ENCODE measurements around the gene CDC42. TPM values are rescaled to one million over a fixed set of nuclear protein-coding genes. Genes with fewer than 3 reads are reported as not detected.

Gene CDC42
- total and polyA plus RNA-seq, 10 donors = 108 to 254 (median 220) TPM

DNA sequence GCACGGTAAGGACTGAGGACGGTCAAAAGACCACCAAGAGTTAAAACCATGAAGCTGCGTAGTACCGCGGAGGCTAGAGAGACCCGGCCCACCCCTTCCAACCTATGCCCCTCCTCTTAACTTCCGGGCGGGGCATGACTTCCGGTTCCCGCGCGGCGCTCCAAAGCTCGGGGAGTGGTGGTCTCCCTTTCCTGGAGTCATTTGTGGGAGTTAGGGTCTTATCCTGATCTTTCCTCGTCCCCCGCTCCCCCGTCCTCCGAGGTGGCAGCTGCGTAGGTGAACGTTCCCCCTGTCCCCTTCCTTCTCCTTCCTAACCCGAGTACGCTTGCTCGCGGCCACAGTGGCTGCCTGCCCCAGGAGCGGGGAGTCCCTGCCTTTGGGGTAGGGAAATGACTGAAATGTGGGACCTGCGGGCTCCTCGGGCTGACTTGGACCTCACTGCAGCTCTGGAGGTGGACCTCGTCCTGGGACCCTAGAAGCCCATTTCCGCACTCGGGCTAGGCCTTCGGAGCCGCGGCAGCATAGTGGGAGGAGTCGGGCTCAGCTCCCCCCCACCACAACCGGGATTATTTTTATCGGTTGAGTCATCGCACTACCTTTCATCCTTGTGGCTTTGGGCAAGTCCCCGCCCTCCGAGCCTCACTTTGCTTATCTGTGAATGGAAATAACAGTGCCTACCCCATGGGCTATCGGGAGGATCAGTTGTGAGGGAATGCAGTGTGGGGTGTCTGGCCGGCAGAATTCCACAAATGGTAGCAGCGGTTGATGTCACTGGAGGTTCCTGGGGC, 26.9 kb upstream of the CDC42 start:
- Histone ChIP-seq H3K36me3 (peaks cover 0 to 5% (median 0%) of the 10 kb centered on the region in 6 donors), H3K9me3 (no peaks in the 10 kb centered on the region), H3K4me1 (peaks cover 0 to 53% (median 28%) of the 10 kb centered on the region in 6 donors), H3K27ac (peak overlapping the region; percentile 97 to 100 (median 99)), H3K27me3 (replicated peaks in 1 of 7) (no peaks in the 10 kb centered on the region), H3K4me3 (peak overlapping the region; percentile 66 to 95 (median 84))
- intact Hi-C loops (cut with DNase I; ENCODE audit: low total_unique reads) = no loop called here
- WGBS, 5 donors = 0 to 1% (median 1%) methylated on average over 38 to 42 of the region's 42 CpGs
- TF ChIP-seq POLR2A (IDR thresholded peaks at IDR 0.05) = peak in 1 of 3 donors; percentile 46
- TF ChIP-seq POLR2AphosphoS5 (IDR thresholded peaks at IDR 0.05) = peak; percentile 88 to 97 (median 90)
- TF ChIP-seq, protein P1, sequence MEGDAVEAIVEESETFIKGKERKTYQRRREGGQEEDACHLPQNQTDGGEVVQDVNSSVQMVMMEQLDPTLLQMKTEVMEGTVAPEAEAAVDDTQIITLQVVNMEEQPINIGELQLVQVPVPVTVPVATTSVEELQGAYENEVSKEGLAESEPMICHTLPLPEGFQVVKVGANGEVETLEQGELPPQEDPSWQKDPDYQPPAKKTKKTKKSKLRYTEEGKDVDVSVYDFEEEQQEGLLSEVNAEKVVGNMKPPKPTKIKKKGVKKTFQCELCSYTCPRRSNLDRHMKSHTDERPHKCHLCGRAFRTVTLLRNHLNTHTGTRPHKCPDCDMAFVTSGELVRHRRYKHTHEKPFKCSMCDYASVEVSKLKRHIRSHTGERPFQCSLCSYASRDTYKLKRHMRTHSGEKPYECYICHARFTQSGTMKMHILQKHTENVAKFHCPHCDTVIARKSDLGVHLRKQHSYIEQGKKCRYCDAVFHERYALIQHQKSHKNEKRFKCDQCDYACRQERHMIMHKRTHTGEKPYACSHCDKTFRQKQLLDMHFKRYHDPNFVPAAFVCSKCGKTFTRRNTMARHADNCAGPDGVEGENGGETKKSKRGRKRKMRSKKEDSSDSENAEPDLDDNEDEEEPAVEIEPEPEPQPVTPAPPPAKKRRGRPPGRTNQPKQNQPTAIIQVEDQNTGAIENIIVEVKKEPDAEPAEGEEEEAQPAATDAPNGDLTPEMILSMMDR (IDR thresholded peaks at IDR 0.05 in 8 of 11, conservative IDR thresholded peaks at IDR 0.05 in 3 of 11) = no peak
- DNase-seq = peak; percentile 93

DNA sequence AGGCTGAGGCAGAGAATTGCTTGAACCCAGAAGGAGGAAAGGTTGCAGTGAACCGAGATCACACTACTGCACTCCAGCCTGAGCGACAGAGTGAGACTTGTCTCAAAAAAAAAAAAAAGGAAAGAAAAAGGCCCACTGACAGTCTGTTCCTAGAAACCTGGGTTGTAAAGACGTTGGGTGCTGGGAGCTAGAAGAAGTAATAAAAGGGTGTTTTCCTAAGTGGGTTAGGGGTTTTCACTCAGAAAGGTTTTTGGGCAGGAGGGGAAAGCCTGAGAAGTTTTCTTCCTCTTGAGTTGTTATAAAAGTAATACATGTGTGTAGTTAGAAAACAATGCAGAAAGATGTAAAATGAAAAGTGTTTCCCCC, 25.6 kb upstream of the CDC42 start:
- TF ChIP-seq, protein P1 (IDR thresholded peaks at IDR 0.05 in 8 of 11, conservative IDR thresholded peaks at IDR 0.05 in 3 of 11) = no peak
- TF ChIP-seq POLR2AphosphoS5 (IDR thresholded peaks at IDR 0.05) = no peak
- no peak for TF ChIP-seq POLR2A (IDR thresholded peaks at IDR 0.05)
- Histone ChIP-seq H3K27me3 (replicated peaks in 1 of 7) (no peaks in the 10 kb centered on the region), H3K9me3 (no peaks in the 10 kb centered on the region), H3K4me3 (no peak overlapping the region), H3K27ac (peak overlapping the region in 1 of 8 donors; percentile 98), H3K36me3 (peaks cover 0 to 12% (median 0%) of the 10 kb centered on the region in 6 donors), H3K4me1 (peaks cover 0 to 67% (median 36%) of the 10 kb centered on the region in 6 donors)
- 49 to 76% (median 68%) methylated on average over 3 of the region's 3 CpGs for WGBS, 5 donors
- intact Hi-C loops (cut with DNase I; ENCODE audit: low total_unique reads) = no loop called here
- DNase-seq = no peak

DNA sequence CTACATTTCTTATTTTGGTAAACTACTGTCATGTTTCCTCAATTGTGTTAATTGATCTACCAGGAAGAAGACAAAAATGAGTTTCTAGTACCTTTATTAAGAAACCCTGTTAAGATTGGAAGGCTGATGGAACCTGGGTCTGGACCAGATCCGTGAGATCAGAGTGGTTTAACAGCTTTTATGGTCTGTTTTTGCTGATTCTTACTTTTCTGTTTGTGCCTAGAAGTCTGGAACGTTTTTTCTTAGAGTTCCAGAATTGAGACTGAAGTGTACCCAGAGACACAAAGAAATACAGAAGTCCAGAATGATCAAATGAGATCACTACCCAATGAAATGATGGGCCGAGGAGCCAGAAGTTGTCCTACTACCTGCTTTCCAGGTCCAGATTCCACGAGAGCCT, 22.5 kb upstream of the CDC42 start:
- intact Hi-C loops (cut with DNase I; ENCODE audit: low total_unique reads) = no loop called here
- H3K27me3 ChIP-seq (replicated peaks in 1 of 7) = no peaks in the 10 kb centered on the region
- H3K36me3 ChIP-seq = peaks cover 0 to 12% (median 0%) of the 10 kb centered on the region in 6 donors
- TF ChIP-seq, protein P1 (IDR thresholded peaks at IDR 0.05 in 8 of 11, conservative IDR thresholded peaks at IDR 0.05 in 3 of 11) = no peak
- no peak for TF ChIP-seq POLR2AphosphoS5 (IDR thresholded peaks at IDR 0.05)
- TF ChIP-seq POLR2A (IDR thresholded peaks at IDR 0.05) = no peak
- DNase-seq = no peak
- no peaks in the 10 kb centered on the region for H3K9me3 ChIP-seq
- WGBS, 5 donors = 85 to 91% (median 87%) methylated on average over 4 of the region's 4 CpGs
- no peak overlapping the region for H3K27ac ChIP-seq
- no peak overlapping the region for H3K4me3 ChIP-seq
- peaks cover 0 to 50% (median 19%) of the 10 kb centered on the region in 6 donors for H3K4me1 ChIP-seq

DNA sequence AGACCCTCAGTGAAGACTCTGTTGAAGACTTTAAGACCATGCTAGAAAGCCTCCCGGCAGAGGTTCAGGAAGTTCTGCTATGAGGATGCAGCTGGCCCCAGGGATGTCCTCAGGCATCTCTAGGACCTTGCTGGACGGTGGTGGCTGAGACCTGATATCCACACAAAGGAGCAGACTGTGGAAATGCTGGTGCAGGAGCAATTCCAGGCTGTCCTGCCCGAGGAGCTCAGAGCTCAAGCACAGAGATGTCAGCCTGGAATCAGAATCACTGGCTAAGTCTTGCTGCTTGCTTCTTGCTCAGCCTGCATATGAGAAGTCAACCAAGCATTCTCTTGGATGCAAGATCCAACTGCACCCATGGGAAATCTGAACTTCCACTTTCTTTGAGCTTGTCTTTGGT, 22.0 kb upstream of the CDC42 start:
- Histone ChIP-seq H3K4me1 (peaks cover 0 to 49% (median 19%) of the 10 kb centered on the region in 6 donors), H3K9me3 (no peaks in the 10 kb centered on the region), H3K27ac (no peak overlapping the region), H3K36me3 (peaks cover 0 to 12% (median 0%) of the 10 kb centered on the region in 6 donors), H3K27me3 (replicated peaks in 1 of 7) (no peaks in the 10 kb centered on the region), H3K4me3 (no peak overlapping the region)
- intact Hi-C loops (cut with DNase I; ENCODE audit: low total_unique reads) = no loop called here
- DNase-seq = no peak
- TF ChIP-seq POLR2AphosphoS5 (IDR thresholded peaks at IDR 0.05) = no peak
- TF ChIP-seq POLR2A (IDR thresholded peaks at IDR 0.05) = no peak
- TF ChIP-seq, protein P1 (IDR thresholded peaks at IDR 0.05 in 8 of 11, conservative IDR thresholded peaks at IDR 0.05 in 3 of 11) = no peak
- WGBS, 5 donors = 75 to 92% (median 78%) methylated on average over 2 to 3 of the region's 3 CpGs

Data from spleen (tissue), 11 donors.